Transverse colon (tissue), 4 donors: Measurements from ENCODE around the gene LASP1NB.

Source experiments
- DNase-seq: peaks from one replicate; pipeline ENCODE4 v3.0.0-alpha.2; 2019
- H3K27ac ChIP-seq, 4 donors: fragments of 200-600 bp; sonication (generic); 2 replicates each; pipeline ENCODE4 v1.5.1; 2016 to 2018; ENCODE audit warnings: inconsistent platforms in 4 of 4
- H3K27me3 ChIP-seq: fragments of 200-600 bp; sonication (generic); 2 replicates; pipeline ENCODE4 v1.5.1; 2017; ENCODE audit warnings: inconsistent platforms
- H3K36me3 ChIP-seq, 4 donors: fragments of 200-600 bp; sonication (generic); 2 replicates each; pipeline ENCODE4 v1.5.1; 2017 to 2019; ENCODE audit warnings: inconsistent platforms in 4 of 4
- H3K4me1 ChIP-seq, 4 donors: fragments of 200-600 bp; sonication (generic); 2 replicates each; pipeline ENCODE4 v1.5.1; 2017 to 2020; ENCODE audit warnings: inconsistent platforms in 4 of 4
- H3K4me3 ChIP-seq, 4 donors: fragments of 200-600 bp; sonication (generic); 1 replicate in 1 of 4; 2 replicates in 3 of 4; pipeline versions ENCODE4 v1.5.1 to v1.6.1; 2017 to 2019; ENCODE audit warnings: inconsistent platforms in 4 of 4
- H3K9me3 ChIP-seq, 2 donors: fragments of 200-600 bp; sonication (generic); 2 replicates each; pipeline ENCODE4 v1.5.1; 2017 to 2019; ENCODE audit warnings: inconsistent platforms in 2 of 2
- EP300 ChIP-seq: sonication (generic); formaldehyde crosslinking; IDR thresholded peaks from one replicate; pipeline ENCODE4 v1.6.1; 2017; ENCODE audit warnings: antibody characterized with exemption, low read depth
- POLR2A ChIP-seq: fragments of 450-650 bp; IDR thresholded peaks from one replicate; pipeline ENCODE4 v1.6.1; 2016; ENCODE audit warnings: antibody characterized with exemption, mild to moderate bottlenecking, moderate library complexity
- POLR2AphosphoS5 ChIP-seq, 3 donors: sonication (generic); formaldehyde crosslinking; IDR thresholded peaks; one replicate each; pipeline ENCODE4 v1.6.1; 2016; ENCODE audit warnings: antibody characterized with exemption in 3 of 3
- WGBS, 2 donors: methylation state at CpG; one replicate each; pipeline ENCODE4 v1.1.5; 2018; ENCODE audit warnings: low coverage in 1 of 2; 5-methylcytosine and 5-hydroxymethylcytosine counted together
- in situ Hi-C, 4 donors: fragments of 200-750 bp; cut with MboI; loops; one replicate each; pipeline versions ENCODE4 v1.15.0 to v1.15.1; 2017; ENCODE audit warnings: low sequenced_read_pairs in 3 of 4, low pct_ligation_motif_present in 1 of 4, low pct_unique_long_range_greater_than_20kb in 1 of 4
- intact Hi-C: fragments of 100-400 bp; cut with DNase I; formaldehyde crosslinking; loops from one replicate; pipeline ENCODE4 v1.15.1; 2023; ENCODE audit warnings: low total_unique reads
- TF ChIP-seq, protein P1 (sequence below), 5 experiments: fragments of 200-600 bp in 3 of 5; fragments of 450-650 bp in 2 of 5; sonication (generic) in 3 of 5; IDR thresholded peaks; 1 replicate in 2 of 5; 2 replicates in 3 of 5; pipeline ENCODE4 v1.5.1; 2016 to 2017; ENCODE audit warnings: antibody characterized with exemption in 5 of 5, inconsistent platforms in 3 of 5, mild to moderate bottlenecking in 2 of 5, moderate library complexity in 1 of 5

Gene LASP1NB

DNA sequence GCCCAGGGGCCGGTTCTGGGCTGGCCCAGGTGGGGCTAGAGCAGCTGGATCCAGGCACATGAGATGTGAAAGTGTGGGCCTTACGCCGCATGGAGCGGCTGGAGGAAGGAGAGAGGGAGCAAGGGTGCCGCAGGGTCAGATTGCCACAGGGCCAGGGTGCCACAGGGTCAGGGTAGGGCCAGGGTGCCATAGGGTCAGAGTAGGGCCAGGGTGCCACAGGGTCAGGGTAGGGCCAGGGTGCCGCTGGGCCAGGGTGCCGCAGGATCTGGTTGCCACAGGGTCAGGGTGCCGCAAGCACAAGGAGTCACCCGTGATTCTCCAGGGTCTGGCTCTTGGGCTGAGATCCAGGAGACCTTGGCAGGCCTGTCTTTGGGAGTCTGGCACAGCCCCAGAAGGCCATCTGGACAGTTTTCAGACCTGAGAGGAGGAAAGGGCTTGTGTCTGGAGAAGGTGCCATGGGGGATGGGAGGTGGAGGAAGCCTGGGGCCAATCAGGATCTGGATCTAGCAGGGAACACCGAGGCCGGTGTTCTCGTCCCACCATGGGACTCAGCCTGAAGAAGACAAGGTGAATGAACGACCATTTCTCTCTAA lies 13.1 kb upstream of the LASP1NB start:
- Histone ChIP-seq H3K36me3 (peaks cover 0 to 25% (median 12%) of the 10 kb centered on the region in 4 donors), H3K27me3 (no peaks in the 10 kb centered on the region), H3K4me3 (no peak overlapping the region), H3K9me3 (no peaks in the 10 kb centered on the region), H3K27ac (peak overlapping the region in 3 of 4 donors; percentile 31 to 65 (median 37)), H3K4me1 (peaks cover 6 to 73% (median 28%) of the 10 kb centered on the region in 4 donors)
- TF ChIP-seq, protein P1, sequence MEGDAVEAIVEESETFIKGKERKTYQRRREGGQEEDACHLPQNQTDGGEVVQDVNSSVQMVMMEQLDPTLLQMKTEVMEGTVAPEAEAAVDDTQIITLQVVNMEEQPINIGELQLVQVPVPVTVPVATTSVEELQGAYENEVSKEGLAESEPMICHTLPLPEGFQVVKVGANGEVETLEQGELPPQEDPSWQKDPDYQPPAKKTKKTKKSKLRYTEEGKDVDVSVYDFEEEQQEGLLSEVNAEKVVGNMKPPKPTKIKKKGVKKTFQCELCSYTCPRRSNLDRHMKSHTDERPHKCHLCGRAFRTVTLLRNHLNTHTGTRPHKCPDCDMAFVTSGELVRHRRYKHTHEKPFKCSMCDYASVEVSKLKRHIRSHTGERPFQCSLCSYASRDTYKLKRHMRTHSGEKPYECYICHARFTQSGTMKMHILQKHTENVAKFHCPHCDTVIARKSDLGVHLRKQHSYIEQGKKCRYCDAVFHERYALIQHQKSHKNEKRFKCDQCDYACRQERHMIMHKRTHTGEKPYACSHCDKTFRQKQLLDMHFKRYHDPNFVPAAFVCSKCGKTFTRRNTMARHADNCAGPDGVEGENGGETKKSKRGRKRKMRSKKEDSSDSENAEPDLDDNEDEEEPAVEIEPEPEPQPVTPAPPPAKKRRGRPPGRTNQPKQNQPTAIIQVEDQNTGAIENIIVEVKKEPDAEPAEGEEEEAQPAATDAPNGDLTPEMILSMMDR (IDR thresholded peaks at IDR 0.05): no peak
- TF ChIP-seq POLR2A (no peak), EP300 (no peak), POLR2AphosphoS5 (IDR thresholded peaks at IDR 0.05) (peak; percentile 30 to 59 (median 48))
- peak; percentile 50 for DNase-seq
- 77% methylated on average over 13 of the region's 13 CpGs; no CpG with 5 or more reads in 1 of the 2 donors for WGBS, 2 donors
- intact Hi-C loops (no loop called here), in situ Hi-C loops (no loop called here)

DNA sequence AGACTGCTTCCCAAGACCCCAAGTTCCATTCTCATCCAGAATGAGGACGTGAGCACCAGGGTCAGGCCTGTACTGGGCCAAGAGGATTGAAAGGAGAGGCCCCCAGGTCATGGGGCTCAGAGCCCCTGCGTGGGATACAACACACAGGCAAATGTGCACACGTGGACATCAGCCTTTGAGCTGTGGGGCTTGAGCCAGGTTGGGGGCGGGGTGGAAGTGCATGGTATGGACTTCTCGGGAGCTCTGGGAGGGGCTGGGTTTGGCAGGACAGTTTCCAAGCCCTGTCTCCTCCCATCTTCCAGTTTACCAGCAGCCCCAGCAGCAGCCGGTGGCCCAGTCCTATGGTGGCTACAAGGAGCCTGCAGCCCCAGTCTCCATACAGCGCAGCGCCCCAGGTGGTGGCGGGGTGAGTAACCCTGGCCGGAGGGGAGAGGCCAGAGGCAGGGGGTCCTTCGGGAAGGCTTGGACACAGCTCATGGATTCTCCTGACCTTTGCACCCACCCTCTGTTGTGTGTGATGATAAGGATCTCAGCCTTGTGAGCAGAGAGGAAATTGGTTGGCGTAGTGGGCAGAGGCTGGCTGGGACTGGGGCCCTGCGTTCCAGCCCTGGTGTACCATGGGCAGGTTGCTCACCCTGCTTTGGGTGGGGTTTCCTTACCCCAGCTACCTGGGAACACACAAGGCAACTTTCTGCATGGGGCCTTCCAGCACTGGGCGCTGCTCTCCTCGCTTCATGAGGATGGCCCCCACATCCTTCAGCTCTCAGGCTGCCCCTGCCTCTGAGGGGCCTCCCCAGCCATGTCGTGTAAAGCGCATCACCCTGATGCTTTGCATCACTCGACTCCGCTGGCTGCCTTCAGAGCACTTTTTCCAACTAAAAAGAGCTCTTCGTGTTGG lies 10.4 kb upstream of the LASP1NB start:
- Histone ChIP-seq H3K4me1 (peaks cover 3 to 52% (median 21%) of the 10 kb centered on the region in 4 donors), H3K9me3 (no peaks in the 10 kb centered on the region), H3K27me3 (no peaks in the 10 kb centered on the region), H3K27ac (peak overlapping the region in 2 of 4 donors; percentile 6 to 35), H3K36me3 (peaks cover 0 to 52% (median 21%) of the 10 kb centered on the region in 4 donors), H3K4me3 (no peak overlapping the region)
- no peak for DNase-seq
- intact Hi-C loops: no loop called here
- in situ Hi-C loops: no loop called here
- 78% methylated on average over 19 of the region's 20 CpGs; no CpG with 5 or more reads in 1 of the 2 donors for whole genome bisulfite sequencing, 2 donors
- no peak for TF ChIP-seq POLR2AphosphoS5 (IDR thresholded peaks at IDR 0.05)
- TF ChIP-seq POLR2A: no peak
- no peak for TF ChIP-seq EP300
- TF ChIP-seq, protein P1 (IDR thresholded peaks at IDR 0.05): no peak

DNA sequence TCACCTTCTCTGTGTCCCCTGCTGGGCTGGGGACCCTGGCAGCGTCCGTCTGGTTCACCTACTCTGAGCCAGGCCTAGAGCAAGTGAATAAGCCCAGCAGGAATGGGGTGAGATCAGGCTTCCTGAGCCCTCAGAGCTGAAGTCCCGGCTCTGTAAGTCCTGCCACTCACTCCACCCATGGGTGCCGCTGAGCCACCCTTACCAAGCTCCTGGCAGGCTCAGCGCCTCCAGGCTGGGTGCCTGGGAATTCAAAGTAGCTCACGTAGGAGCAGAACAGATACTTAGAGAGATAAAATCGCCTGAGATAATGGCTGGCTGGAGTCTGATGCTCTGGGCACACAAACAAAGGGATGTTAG lies 9.8 kb upstream of the LASP1NB start:
- no peaks in the 10 kb centered on the region for H3K9me3 ChIP-seq
- peak overlapping the region in 1 of 4 donors; percentile 35 for H3K27ac ChIP-seq
- peaks cover 7 to 53% (median 21%) of the 10 kb centered on the region in 4 donors for H3K4me1 ChIP-seq
- H3K4me3 ChIP-seq: no peak overlapping the region
- H3K27me3 ChIP-seq: no peaks in the 10 kb centered on the region
- in situ Hi-C loops (no loop called here), intact Hi-C loops (no loop called here)
- no peak for DNase-seq
- TF ChIP-seq POLR2A (no peak), POLR2AphosphoS5 (IDR thresholded peaks at IDR 0.05) (no peak), EP300 (no peak)
- TF ChIP-seq, protein P1 (IDR thresholded peaks at IDR 0.05): no peak
- WGBS, 2 donors: 94% methylated on average over 7 of the region's 7 CpGs; no CpG with 5 or more reads in 1 of the 2 donors
- peaks cover 0 to 55% (median 21%) of the 10 kb centered on the region in 4 donors for H3K36me3 ChIP-seq

DNA sequence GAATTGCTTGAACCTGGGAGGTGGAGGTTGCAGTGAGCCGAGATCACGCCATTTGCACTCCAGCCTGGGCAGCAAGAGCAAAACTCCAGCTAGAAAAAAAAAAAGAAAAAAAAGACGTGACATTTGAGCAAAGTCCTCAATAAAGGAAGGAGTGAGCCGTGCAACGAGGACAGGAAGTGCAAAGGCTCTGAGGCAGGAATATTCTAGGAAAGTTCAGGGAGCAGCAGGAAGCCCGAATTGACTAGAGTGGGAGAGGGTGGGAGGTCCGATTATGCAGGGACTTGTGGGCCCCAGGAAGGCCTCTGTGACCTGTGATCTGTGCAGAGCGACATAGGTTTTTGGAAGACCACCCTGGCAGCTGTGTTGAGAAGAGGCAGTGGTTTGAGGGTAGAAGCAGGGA lies 8.6 kb upstream of the LASP1NB start:
- no peaks in the 10 kb centered on the region for H3K27me3 ChIP-seq
- no peak overlapping the region for H3K27ac ChIP-seq
- peaks cover 0 to 55% (median 21%) of the 10 kb centered on the region in 4 donors for H3K36me3 ChIP-seq
- intact Hi-C loops: no loop called here
- DNase-seq: no peak
- TF ChIP-seq POLR2A (no peak), POLR2AphosphoS5 (IDR thresholded peaks at IDR 0.05) (no peak), EP300 (no peak)
- TF ChIP-seq, protein P1 (IDR thresholded peaks at IDR 0.05): no peak
- no peaks in the 10 kb centered on the region for H3K9me3 ChIP-seq
- 67 to 74% methylated on average over 4 to 8 of the region's 8 CpGs for WGBS, 2 donors
- H3K4me1 ChIP-seq: peaks cover 15 to 53% (median 21%) of the 10 kb centered on the region in 4 donors
- H3K4me3 ChIP-seq: no peak overlapping the region
- in situ Hi-C loops: no loop called here
